ENCODE measurements around the gene FCER1A. TPM values are rescaled to one million over a fixed set of nuclear protein-coding genes. Genes with fewer than 3 reads are reported as not detected.

The FCER1A gene
- total and polyA plus RNA-seq, 4 donors: 0.05 to 6.3 (median 0.92) TPM; not detected in 1

DNA sequence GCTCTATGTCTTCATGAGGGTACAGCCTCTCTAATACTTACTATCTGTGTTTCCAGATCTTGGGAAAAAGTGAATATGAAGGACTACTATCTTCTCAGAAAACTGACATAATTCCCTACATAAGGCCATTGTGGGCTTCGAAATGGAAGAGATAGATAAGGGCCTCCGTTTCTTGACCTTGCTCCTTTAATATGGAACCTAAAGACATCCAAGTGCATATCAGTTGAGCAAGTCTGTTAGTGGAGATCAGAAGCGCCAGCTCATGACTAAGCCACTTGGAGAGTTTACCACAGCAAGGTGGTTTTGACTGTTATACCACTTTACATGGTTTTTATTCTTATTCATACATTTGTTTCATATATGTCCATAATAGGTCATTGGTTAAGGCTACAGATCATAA is 35.3 kb upstream of the FCER1A start:
- ATAC-seq (ENCODE audit: insufficient read depth, low FRiP score) (no peak), DNase-seq (no peak)
- no peaks in the 10 kb centered on the region for H3K36me3 ChIP-seq (ENCODE audit: control insufficient read depth in 4 of 4, insufficient read depth in 4 of 4, low read length in 4 of 4)
- no peak overlapping the region for H3K27ac ChIP-seq (ENCODE audit: low read depth in 1 of 2, low read length in 1 of 2)
- H3K9ac ChIP-seq (ENCODE audit: insufficient read depth in 1 of 2, low read length in 2 of 2): no peak overlapping the region
- TF ChIP-seq CTCF (IDR thresholded peaks at IDR 0.05; ENCODE audit: control extremely low read depth, extremely low read depth): no peak
- 80 to 91% methylated on average over 3 of the region's 3 CpGs for WGBS, 2 donors
- no peaks in the 10 kb centered on the region for H3K4me1 ChIP-seq (ENCODE audit: control insufficient read depth in 5 of 5, insufficient read depth in 5 of 5, low read length in 5 of 5)
- H3K27me3 ChIP-seq (ENCODE audit: control insufficient read depth in 3 of 3, insufficient read depth in 3 of 3, low read length in 2 of 3): no peaks in the 10 kb centered on the region
- no peaks in the 10 kb centered on the region for H3K9me3 ChIP-seq (ENCODE audit: control insufficient read depth in 4 of 4, insufficient read depth in 3 of 4, low read length in 3 of 4)
- no peak overlapping the region for H3K4me3 ChIP-seq

DNA sequence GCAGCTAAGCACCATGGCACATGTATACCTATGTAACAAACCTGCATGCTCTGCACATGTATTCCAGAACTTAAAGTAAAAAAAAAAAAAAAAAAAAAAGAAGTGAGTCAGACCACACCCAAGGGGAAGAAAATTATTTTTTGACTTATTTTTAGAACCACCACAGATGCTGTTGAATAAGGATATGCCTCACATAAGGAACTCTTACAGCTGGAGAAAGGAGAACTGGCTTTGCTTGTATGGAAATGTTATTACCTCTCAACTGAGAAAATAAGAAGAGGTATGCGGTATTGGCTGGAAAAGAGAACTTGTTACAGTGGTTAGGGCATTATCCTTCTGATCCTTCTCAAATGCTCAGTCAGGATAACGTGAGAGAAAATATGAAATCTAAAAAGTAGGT is 27.5 kb upstream of the FCER1A start:
- no peak for TF ChIP-seq CTCF (IDR thresholded peaks at IDR 0.05; ENCODE audit: control extremely low read depth, extremely low read depth)
- no peaks in the 10 kb centered on the region for H3K36me3 ChIP-seq (ENCODE audit: control insufficient read depth in 4 of 4, insufficient read depth in 4 of 4, low read length in 4 of 4)
- no peak for ATAC-seq (ENCODE audit: insufficient read depth, low FRiP score)
- H3K4me3 ChIP-seq: no peak overlapping the region
- DNase-seq: no peak
- 64 to 78% methylated on average over 2 of the region's 2 CpGs for WGBS, 2 donors
- H3K9me3 ChIP-seq (ENCODE audit: control insufficient read depth in 4 of 4, insufficient read depth in 3 of 4, low read length in 3 of 4): no peaks in the 10 kb centered on the region
- H3K4me1 ChIP-seq (ENCODE audit: control insufficient read depth in 5 of 5, insufficient read depth in 5 of 5, low read length in 5 of 5): no peaks in the 10 kb centered on the region
- no peak overlapping the region for H3K9ac ChIP-seq (ENCODE audit: insufficient read depth in 1 of 2, low read length in 2 of 2)
- H3K27me3 ChIP-seq (ENCODE audit: control insufficient read depth in 3 of 3, insufficient read depth in 3 of 3, low read length in 2 of 3): no peaks in the 10 kb centered on the region
- H3K27ac ChIP-seq (ENCODE audit: low read depth in 1 of 2, low read length in 1 of 2): no peak overlapping the region

DNA sequence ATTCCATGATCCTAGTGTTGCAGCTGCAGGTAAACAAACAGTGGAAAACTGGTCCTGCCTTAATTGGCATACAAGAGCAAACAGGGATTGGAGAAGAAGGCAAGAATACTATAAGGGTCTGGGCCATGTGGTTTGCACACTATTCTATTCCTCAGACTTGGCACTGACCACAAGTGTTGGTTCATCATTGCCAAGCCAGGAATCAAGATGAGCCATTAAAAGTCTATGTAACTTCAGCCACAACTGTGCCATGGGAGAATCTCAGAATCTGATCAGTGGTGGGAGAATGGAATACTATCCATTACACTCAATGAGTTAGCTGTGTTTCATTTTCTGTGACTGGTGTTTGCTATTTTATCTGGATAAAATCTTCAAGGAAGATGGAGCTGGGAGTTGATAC is 26.2 kb upstream of the FCER1A start:
- DNase-seq (no peak), ATAC-seq (ENCODE audit: insufficient read depth, low FRiP score) (no peak)
- H3K36me3 ChIP-seq (ENCODE audit: control insufficient read depth in 4 of 4, insufficient read depth in 4 of 4, low read length in 4 of 4): no peaks in the 10 kb centered on the region
- H3K9me3 ChIP-seq (ENCODE audit: control insufficient read depth in 4 of 4, insufficient read depth in 3 of 4, low read length in 3 of 4): no peaks in the 10 kb centered on the region
- H3K4me3 ChIP-seq: no peak overlapping the region
- H3K9ac ChIP-seq (ENCODE audit: insufficient read depth in 1 of 2, low read length in 2 of 2): no peak overlapping the region
- TF ChIP-seq CTCF (IDR thresholded peaks at IDR 0.05; ENCODE audit: control extremely low read depth, extremely low read depth): no peak
- H3K27ac ChIP-seq (ENCODE audit: low read depth in 1 of 2, low read length in 1 of 2): no peak overlapping the region
- peaks cover 0 to 3% (median 0%) of the 10 kb centered on the region in 3 donors for H3K27me3 ChIP-seq (ENCODE audit: control insufficient read depth in 3 of 3, insufficient read depth in 3 of 3, low read length in 2 of 3)
- no peaks in the 10 kb centered on the region for H3K4me1 ChIP-seq (ENCODE audit: control insufficient read depth in 5 of 5, insufficient read depth in 5 of 5, low read length in 5 of 5)

GRCh38 chr1:159279773-159280172 is 22.4 kb upstream of the FCER1A start:
- Histone ChIP-seq H3K4me1 (ENCODE audit: control insufficient read depth in 5 of 5, insufficient read depth in 5 of 5, low read length in 5 of 5) (no peaks in the 10 kb centered on the region), H3K36me3 (ENCODE audit: control insufficient read depth in 4 of 4, insufficient read depth in 4 of 4, low read length in 4 of 4) (no peaks in the 10 kb centered on the region), H3K9ac (ENCODE audit: insufficient read depth in 1 of 2, low read length in 2 of 2) (no peak overlapping the region), H3K27ac (ENCODE audit: low read depth in 1 of 2, low read length in 1 of 2) (no peak overlapping the region), H3K4me3 (no peak overlapping the region), H3K27me3 (ENCODE audit: control insufficient read depth in 3 of 3, insufficient read depth in 3 of 3, low read length in 2 of 3) (peaks cover 0 to 3% (median 0%) of the 10 kb centered on the region in 3 donors), H3K9me3 (ENCODE audit: control insufficient read depth in 4 of 4, insufficient read depth in 3 of 4, low read length in 3 of 4) (no peaks in the 10 kb centered on the region)
- no peak for TF ChIP-seq CTCF (IDR thresholded peaks at IDR 0.05; ENCODE audit: control extremely low read depth, extremely low read depth)
- ATAC-seq (ENCODE audit: insufficient read depth, low FRiP score) (no peak), DNase-seq (no peak)
- 58 to 78% methylated on average over 5 of the region's 5 CpGs for WGBS, 2 donors

All from lung (tissue), 12 donors.